HG03175 (cell line): ENCODE measurements around the gene STK17B.
A peak's percentile ranks its signal among the peaks of the same experiment; 100 is the strongest.
"Not testable (repeated sequence)": the region's sequence is repeated elsewhere in the genome, so short reads cannot be mapped to it uniquely, and the experiment has no call there.

Experiments used
- ATAC-seq: cut with Tn5 transposase; IDR thresholded peaks from one replicate; pipeline ENCODE4 v1.9.1; 2021; ENCODE audit warnings: mild to moderate bottlenecking, moderate library complexity; ENCODE audit not compliant: unreplicated experiment

Gene STK17B

DNA sequence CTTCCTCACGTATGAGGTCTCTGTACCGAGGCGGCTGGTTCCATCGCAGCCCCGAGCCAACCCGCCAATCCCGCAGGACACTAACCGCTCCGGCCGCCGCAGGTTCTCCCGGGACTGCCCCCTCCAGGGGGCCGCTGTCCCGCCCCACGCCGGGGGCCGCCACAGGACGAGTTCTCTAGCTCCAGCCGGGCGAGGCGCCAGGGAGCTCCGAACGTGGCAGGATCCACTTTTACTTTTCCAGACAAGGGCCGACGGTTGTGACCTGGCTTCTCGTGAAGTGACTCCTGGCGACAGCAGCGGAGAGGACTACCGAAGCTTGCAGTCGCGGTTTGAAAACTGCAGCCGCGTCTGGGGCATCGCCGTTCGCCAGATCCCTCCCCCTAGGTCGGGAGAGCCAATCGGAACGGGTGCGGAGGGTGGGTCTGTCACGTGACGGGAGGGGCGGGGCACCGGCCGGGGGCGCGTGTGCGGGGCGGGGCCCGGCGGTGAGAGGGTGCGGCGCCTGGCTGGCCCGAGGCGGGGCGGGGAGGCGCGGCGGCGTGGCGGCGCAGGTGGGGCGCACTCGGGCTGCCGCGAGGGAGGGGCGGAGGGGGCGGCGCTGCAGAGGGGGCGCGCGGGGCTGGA lies at the start of gene STK17B:
Gene STK17B, minus strand, starts transcription at position 331 of the 624 bp plus-strand sequence. CDS start 8,195 bp downstream, outside the sequence.
- ATAC-seq = peak; percentile 54

DNA sequence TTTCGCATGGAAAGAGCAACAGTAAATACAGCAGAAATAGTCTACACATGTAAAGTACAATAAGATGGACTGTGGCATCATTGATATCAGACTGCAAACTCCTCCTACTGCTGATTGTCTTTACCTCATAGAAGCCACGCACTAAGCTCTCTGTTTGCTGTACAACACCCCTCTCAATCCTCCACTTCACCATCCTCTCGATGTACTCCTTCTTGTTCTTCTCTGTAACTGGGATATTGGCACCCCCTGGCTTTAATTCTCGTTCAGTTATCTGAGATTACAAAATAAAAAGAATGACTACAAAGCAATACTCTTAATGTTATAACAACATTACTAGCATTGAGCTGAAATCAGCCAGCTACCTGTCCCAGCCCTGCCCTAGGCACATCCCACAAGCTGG lies 49.3 kb upstream of the STK17B start:
- no peak for ATAC-seq

DNA sequence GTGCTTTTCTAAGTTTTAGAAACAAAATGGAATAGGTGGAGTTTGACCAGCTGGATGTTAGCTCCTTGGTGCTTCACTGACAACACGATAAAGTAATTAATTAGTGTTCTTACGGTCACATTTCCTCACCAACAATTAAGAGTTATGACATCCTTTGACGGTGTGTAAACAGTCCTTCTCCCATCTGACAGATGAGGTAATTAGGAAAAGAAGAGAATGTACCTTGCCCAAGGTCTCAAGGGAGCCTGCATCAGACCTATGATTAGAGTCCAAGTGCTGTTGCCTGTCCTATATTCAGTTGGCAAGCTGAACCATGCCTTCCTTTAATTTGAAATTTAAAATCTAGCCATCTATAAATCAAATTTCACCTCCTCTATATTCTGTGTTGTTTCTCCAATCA lies 48.3 kb upstream of the STK17B start:
- ATAC-seq = no peak

DNA sequence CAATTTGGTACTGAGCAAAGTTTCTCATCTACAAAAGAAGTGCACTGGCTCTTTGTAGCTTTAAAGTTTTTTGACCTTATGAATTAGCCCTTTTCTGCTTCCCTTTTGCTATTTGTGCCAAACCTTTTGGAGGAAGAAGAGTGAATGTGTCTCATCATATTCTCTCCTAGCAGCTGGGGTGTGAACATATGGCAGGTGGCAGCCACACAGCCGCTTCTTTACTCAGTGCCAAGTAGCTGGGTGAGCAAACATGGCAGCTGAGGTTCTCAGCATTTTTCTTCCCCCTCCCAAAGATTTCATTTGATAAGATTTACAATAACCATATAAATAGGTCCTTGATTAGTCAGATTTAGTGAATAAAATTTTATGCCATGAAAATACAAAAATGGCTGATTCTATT lies 46.7 kb upstream of the STK17B start:
- ATAC-seq = no peak

DNA sequence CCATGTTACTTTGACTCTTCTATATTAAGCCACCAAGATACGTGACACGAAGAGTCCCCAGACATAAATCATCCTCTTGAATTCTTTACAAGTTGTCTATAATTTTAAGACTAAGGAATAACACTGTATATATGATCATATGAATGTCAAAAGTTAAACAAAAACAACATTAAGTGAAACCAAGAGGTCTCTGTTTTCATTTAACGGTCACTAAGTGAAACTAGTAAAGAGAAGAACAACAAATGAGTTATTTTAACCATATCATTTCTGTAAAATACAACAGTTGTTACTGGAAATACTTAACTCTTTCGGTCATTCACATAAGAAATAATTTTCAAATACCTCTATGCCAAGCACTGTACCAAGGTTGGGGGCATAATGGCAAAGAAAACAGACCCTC lies 45.7 kb upstream of the STK17B start:
- peak; percentile 69 for ATAC-seq

DNA sequence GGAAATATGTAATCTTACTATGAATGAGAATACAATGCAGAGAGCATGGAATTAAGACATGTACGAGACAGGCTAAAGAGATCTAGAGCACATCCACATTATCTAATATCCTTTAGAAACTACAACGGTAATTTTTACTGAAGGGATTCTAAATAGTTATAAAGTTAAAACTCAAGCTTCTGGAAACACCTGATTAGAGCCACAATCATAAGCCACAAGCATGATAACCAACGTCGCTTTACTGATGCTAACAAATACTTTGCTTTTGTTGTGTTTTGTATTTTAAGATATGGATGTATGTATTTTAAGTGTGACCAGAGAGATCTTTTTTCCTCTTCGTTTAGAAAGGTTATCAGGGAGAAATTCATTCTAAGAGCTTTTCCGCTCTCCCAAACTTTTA lies 44.0 kb upstream of the STK17B start:
- no peak for ATAC-seq

DNA sequence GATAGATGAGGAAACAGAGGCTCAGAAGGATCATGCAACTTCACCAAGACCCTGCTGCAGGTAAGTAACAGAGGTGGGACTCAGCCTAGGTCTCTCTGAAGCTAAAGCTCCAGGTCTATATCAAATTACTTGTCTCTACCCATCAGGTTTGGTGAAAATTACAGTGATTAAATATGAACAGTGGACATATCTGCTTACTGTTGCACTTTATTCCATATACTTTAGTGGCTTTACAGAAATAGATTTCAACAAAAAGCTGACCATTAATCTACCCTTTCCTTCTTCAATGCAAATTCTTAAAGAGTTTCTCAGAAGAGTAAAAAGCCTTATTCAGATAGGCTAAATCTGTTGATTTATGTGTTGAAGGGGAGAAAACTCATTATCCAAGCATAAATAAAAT lies 42.8 kb upstream of the STK17B start:
- no peak for ATAC-seq

DNA sequence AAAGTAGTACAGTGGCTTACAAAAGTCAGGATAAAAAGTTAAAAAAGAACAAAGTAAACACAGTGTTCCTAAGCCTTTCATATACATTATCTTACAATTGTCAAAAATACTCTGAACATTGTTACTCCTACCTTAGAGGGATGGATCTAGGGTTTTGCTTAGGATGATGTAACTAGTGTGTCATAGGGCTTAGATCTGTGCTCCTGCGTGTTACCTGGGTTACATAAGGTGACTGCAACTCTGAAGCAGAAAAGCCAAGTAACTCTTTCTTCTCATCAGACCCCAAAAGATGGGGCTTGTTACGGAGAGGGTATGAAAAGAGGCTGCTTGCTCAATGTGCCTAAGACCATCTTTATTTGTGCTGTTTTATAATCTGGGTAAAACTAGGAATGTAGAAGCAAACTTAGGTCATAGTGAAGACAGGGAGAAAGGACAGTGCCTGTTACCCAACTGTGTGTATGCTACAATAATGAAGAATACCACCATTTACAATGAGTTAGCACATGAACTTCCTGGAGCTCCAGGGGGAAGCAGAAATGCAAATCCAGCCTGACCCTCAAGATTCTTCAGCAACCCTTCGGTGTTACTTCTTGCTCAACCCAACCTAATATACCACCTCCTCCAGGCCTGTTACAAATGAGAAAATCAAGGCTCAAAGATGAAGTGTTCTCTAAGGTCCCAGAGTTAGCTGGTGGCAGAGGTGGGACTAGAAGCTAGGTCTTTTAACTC lies 42.0 kb upstream of the STK17B start:
- no peak for ATAC-seq

DNA sequence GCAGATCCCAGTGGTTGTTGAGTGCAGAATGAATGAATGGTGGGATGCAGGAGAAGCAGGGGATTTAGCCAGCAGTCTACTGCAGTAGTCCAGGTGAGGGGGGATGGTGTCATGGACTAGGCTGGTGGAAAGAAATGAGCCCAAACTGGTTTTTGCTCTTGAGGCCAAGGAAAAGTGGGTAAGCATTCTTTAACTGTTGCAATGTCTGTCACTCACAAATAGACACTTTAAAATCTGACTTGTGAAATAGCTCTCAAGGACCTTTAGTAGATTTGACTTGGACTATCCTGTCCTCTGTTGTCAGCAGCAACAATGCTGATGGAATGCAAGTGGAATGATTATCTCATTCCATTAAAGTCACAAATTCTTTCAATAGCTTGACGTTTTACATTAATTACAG lies 37.5 kb upstream of the STK17B start:
- no peak for ATAC-seq

DNA sequence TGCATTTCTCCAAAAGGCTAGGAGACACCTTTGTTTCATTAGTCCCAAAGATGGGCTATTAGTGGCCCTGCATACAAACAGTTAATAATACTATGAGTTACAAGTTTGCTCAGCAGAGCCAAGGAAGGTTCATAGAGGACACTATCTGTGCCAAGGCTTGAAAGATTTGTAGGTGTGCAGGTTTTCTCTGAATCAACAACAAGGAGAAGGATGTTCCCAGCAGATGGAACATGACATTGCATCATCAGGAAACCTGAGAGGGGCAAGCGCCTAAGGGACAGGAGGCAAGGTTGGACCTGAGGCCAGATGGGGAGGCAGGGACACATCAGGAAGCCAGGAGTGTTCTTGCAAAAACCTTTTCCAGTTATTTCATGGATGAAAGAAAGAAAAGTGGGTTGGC lies 35.4 kb upstream of the STK17B start:
- ATAC-seq = no peak

DNA sequence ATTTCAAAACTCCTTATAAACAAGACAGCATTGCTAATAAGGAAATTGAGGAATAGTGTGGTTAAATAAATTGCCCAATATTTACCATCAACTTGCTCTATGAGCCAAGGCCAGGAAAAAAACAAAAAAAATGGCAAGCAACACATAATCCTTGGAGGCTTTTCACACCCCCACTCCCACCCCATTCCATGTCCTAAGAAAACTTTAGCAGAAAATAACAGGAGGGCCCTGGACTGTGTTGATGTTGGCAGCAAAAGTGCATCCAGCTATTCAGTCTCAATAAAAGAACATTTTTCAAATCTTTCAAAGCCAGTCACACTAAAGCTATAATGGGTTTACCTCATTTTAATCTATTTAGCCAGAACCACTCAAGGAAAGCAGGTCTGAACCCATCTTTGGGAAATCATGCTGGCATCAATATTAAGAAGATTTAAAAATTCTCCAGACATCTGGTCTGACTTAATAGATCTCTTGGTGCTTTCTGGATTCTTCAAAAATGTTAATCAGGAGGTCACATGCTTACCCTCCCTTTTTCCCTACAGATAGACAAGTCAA lies 34.6 kb upstream of the STK17B start:
- no peak for ATAC-seq

DNA sequence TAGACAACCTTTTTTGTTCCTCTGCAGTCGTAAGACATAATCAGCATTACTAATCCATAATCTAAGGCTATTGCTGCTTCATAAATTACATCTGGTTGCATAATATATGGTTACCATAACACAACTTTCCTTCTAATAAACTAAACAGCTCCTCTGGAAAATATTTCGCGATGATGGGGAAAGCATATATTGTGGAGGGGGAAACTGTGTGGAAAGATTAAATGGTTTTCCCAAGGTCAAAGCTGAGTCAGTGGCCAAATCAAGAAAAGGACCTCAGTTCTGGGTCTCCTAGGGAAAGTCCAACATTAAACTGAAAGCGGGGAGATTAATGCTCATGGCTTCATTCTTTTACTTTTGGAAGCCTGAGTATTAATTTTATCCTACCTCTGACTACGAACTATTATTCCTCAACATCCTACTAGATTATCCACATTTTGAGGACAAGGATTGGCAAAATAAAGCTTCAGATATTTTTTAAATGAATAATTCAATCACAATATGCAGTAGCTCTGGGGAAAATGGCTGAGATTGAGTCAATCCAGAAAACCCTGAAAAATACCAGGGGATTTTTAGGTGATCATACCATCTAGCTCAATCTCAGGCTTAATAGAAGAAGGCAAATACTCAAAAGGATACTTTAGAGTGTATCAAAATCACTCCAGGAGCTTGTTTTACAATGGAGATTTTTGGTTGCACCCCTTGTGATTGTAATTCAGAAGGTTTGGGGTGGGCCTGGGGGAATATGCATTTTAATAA lies 33.8 kb upstream of the STK17B start:
- no peak for ATAC-seq

DNA sequence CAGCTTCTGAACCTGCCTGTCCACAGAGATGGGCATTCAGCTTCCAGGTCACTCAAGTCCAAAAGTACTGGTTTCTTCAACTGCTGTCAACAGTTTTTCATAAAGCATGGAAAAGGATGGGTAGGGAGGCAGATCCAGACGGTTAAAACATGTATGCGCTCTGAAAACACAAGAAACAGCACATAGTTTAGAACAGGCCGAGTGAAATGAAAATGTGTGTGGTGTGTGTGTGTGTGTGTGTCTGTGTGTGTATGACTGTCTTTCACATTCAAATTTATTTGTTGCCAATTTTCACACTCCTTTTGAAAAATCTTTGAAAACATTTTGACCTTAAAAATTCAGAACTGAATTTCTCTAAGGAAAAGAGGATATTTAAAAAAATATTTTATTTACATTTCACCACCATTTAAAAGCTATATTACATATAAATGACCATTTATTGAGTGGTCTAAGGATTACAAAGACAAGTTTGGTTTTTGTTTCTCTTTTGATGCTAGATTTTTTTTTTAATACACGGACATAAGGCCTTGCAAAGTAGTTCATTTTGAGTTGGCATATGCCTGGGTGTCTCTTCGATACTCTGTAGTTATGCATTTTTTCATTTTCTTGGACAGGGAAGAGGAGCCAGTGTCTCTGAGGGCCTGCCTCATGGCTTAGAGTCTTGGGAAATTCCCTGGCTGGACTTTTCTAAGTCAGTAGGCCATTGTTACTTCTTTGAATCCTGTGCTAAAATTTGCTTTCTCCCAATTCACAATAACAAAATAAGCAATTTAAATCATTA lies 30.0 kb upstream of the STK17B start:
- no peak for ATAC-seq

DNA sequence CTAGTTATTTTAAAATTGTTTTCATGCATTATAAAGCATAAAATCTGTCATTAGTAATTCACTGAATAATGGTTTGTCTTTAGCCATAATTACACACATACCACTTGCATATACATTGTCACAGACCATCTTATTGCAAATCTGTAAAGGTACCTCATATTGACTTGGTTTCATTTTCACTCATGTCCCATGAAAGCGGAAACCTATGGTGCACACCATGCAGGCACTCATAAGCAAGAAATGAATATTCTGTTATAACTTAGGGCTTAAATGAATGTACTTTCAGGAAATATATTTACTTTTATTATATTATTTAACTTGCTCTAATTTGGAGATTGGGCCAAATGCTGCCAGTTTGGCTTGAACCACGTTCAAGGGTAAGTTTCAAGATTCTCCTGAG lies 29.2 kb upstream of the STK17B start:
- peak; percentile 98 for ATAC-seq

DNA sequence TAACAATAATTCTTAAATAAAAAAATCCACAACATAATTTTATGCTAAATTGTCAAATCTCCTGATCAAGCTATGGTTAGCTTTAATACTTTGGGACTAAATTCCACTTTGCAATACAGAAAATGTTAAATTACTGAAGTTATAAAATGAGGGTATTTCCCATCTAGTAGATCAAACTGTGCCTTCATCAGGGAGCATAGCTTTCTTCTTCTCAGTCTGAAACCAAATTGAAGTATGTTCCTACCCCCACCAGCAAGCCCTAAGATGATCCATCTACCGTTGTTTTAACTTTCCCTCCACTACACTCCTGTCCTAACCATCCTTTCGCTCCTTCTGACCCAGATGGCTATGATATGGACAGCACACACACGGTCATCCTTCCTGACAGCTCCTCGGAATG lies 24.4 kb upstream of the STK17B start:
- no peak for ATAC-seq

DNA sequence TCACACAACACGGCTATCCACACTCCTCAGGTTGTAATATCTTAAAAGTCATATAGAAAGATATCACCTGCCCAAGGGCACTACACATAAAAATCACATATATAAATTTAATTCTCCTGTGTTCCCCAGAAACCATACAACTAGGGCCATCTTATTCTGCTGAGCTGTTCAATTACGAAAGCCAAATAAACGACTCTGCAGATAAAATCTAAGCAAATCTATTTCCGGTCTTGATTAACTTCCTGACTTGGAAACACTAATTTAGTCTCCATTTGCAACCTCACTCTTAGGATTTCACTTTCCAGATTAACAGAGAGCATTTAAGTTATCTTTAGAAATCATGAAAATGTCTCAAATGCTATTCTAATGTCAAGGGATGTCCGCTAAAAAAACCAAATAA lies 23.9 kb upstream of the STK17B start:
- no peak for ATAC-seq

DNA sequence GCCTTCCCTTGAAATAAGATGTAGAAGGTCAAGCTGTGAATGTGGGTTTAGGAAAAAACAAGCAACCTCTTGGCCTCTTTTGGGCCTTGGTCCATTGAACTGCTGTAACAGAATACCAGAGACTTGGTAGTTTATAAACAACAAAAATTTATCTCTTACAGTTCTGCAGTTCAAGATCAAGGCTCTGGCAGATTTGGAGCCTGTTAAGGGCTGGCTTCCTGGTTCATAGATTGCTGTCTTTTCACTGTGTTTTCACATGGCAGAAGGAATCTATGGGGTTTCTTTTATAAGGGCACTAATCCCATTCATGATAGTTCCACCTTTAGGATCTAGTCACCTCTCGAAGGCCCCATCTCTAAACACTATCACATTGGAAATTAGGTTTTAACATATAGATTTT lies 20.2 kb upstream of the STK17B start:
- ATAC-seq = no peak

DNA sequence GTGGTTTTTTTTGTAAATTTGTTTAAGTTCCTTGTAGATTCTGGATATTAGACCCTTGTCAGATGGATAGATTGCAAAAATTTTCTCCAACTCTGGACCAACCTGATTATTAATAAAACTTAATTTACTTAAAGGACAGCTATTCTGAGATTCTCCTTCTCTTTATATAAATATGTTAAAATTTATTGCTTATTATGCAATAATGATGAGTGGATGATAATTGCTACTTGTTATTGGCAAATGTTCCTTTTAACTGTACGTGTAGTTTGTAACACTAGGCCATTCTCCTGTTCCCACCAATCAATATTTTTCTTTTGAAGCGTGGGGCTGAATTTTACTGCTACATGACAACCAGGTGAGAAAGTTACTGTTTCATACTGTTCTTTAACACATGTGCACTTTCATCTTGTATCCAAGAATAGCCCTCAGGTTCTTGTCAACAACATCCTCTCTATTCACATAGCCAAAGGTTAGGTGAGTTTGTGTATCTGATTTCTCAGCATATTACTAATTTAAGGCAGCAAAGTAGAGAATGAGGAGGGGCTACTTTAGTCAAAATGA lies 16.6 kb upstream of the STK17B start:
- ATAC-seq = peak; percentile 56

DNA sequence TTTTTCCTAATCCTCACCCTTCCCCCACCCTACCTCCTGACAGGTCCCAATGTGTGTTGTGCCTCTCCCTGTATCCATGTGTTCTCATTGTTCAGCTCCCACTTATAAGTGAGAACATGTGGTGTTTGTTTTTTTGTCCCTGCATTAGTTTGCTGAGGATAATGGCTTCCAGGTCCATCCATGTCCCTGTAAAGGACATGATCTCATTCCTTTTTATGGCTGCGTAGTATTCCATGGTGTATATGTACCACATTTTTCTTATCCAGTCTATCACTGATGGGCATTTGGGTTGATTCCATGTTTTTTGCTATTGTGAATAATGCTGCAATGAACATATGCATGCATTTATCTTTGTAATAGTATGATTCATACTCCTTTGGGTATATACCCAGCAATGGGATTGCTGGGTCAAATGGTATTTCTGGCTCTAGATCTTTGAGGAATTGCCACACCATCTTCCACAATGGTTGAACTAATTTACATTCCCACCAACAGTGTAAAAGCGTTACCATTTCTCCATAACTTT lies 15.9 kb upstream of the STK17B start:
- not testable (repeated sequence) for ATAC-seq

DNA sequence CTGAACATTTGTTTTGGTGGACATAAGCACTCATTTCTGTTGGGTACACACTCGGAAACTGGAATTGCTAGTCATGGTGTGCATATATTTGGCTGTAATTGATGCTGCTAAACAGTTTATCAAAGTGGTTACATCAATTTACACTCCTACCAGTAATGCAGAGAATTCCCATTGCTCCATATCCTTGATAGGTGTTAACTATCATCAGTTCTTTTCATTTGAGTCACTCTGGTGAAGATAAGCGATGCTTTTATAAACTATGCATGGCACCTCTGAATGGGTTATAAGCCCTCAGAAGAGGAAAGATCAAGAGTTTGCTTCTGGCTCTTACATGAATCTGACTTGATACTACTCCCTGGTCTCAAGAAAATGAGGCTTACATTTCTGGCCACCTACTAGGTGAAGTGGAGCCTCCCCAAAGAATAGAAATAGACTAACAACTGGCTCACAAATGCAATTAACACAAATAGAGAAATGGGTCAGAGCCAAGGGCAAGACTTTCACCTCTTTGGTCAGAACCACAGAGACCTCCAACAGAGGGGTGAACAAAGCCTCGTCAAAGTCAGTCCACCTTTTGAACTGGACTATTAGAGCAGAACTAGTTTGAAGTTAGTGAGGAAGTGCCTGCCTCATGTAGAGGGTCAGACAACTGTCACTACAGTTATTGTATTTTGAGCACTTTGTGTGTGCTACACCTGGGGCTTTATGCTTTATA lies 15.0 kb upstream of the STK17B start:
- no peak for ATAC-seq
